ENCODE data around the gene CHTOP. TPM values are rescaled to one million over a fixed set of nuclear protein-coding genes. Genes with fewer than 3 reads are reported as not detected.

The CHTOP gene
- total RNA-seq, 1 donor from 2014 or later, result 55.5 TPM

- peak; percentile 33 for DNase-seq (ENCODE audit: low spot score)
These were observed 2.5 kb upstream of the CHTOP start for GRCh38 chr1:153631047-153632022.

GRCh38 chr1:153633161-153633753 lies 609 bp upstream of the CHTOP start:
- DNase-seq (ENCODE audit: low spot score), result no peak

GRCh38 chr1:153635872-153636271 lies 2.0 kb downstream of the CHTOP start:
- no peak for DNase-seq (ENCODE audit: low spot score)

- DNase-seq (ENCODE audit: low spot score), result no peak
These were observed 2.4 kb downstream of the CHTOP start for GRCh38 chr1:153636312-153636711.

GRCh38 chr1:153638261-153638660 lies 4.4 kb downstream of the CHTOP start:
- DNase-seq (ENCODE audit: low spot score), result no peak

GRCh38 chr1:153639280-153639679 lies 5.4 kb downstream of the CHTOP start:
- peak; percentile 26 for DNase-seq (ENCODE audit: low spot score)

- DNase-seq (ENCODE audit: low spot score), result peak; percentile 37
These were observed 6.3 kb downstream of the CHTOP start for GRCh38 chr1:153640213-153640612.

GRCh38 chr1:153640861-153641260 lies 7.0 kb downstream of the CHTOP start:
- DNase-seq (ENCODE audit: low spot score), result no peak

- DNase-seq (ENCODE audit: low spot score), result peak; percentile 74
These were observed 8.3 kb downstream of the CHTOP start for GRCh38 chr1:153642161-153642560.

- DNase-seq (ENCODE audit: low spot score), result peak; percentile 82
These were observed 9.2 kb downstream of the CHTOP start for GRCh38 chr1:153643100-153643499.

GRCh38 chr1:153643816-153644215 lies 9.9 kb downstream of the CHTOP start:
- no peak for DNase-seq (ENCODE audit: low spot score)

GRCh38 chr1:153646672-153647345 lies 12.9 kb downstream of the CHTOP start:
- peak; percentile 26 for DNase-seq (ENCODE audit: low spot score)

GRCh38 chr1:153647346-153647714 lies 13.5 kb downstream of the CHTOP start:
- DNase-seq (ENCODE audit: low spot score), result peak; percentile 4

- DNase-seq (ENCODE audit: low spot score), result peak; percentile 60
These were observed 14.3 kb downstream of the CHTOP start for GRCh38 chr1:153648000-153648643.

GRCh38 chr1:153649137-153649862 lies 15.4 kb downstream of the CHTOP start:
- peak; percentile 47 for DNase-seq (ENCODE audit: low spot score)

- peak; percentile 86 for DNase-seq (ENCODE audit: low spot score)
These were observed 16.0 kb downstream of the CHTOP start for GRCh38 chr1:153649863-153650235.

GRCh38 chr1:153651771-153652170 lies 17.9 kb downstream of the CHTOP start:
- DNase-seq (ENCODE audit: low spot score), result peak; percentile 20

GRCh38 chr1:153652805-153653500 lies 19.1 kb downstream of the CHTOP start:
- DNase-seq (ENCODE audit: low spot score), result peak; percentile 33

GRCh38 chr1:153655333-153655732 lies 21.5 kb downstream of the CHTOP start:
- DNase-seq (ENCODE audit: low spot score), result peak; percentile 5
